Transverse colon (tissue), 4 donors: ENCODE measurements around the gene JCHAIN. TPM values are rescaled to one million over a fixed set of nuclear protein-coding genes. Genes with fewer than 3 reads are reported as not detected.
A peak's percentile ranks its signal among the peaks of the same experiment; 100 is the strongest.
"Not testable (repeated sequence)": the region's sequence is repeated elsewhere in the genome, so short reads cannot be mapped to it uniquely, and the experiment has no call there.

ENCODE experiments used
- DNase-seq: peaks from one replicate; pipeline ENCODE4 v3.0.0-alpha.2; 2019
- H3K27ac ChIP-seq, 4 donors: fragments of 200-600 bp; sonication (generic); 2 replicates each; pipeline ENCODE4 v1.5.1; 2016 to 2018; ENCODE audit warnings: inconsistent platforms in 4 of 4
- H3K27me3 ChIP-seq: fragments of 200-600 bp; sonication (generic); 2 replicates; pipeline ENCODE4 v1.5.1; 2017; ENCODE audit warnings: inconsistent platforms
- H3K36me3 ChIP-seq, 4 donors: fragments of 200-600 bp; sonication (generic); 2 replicates each; pipeline ENCODE4 v1.5.1; 2017 to 2019; ENCODE audit warnings: inconsistent platforms in 4 of 4
- H3K4me1 ChIP-seq, 4 donors: fragments of 200-600 bp; sonication (generic); 2 replicates each; pipeline ENCODE4 v1.5.1; 2017 to 2020; ENCODE audit warnings: inconsistent platforms in 4 of 4
- H3K4me3 ChIP-seq, 4 donors: fragments of 200-600 bp; sonication (generic); 1 replicate in 1 of 4; 2 replicates in 3 of 4; pipeline versions ENCODE4 v1.5.1 to v1.6.1; 2017 to 2019; ENCODE audit warnings: inconsistent platforms in 4 of 4
- H3K9me3 ChIP-seq, 2 donors: fragments of 200-600 bp; sonication (generic); 2 replicates each; pipeline ENCODE4 v1.5.1; 2017 to 2019; ENCODE audit warnings: inconsistent platforms in 2 of 2
- EP300 ChIP-seq: sonication (generic); formaldehyde crosslinking; IDR thresholded peaks from one replicate; pipeline ENCODE4 v1.6.1; 2017; ENCODE audit warnings: antibody characterized with exemption, low read depth
- POLR2A ChIP-seq: fragments of 450-650 bp; IDR thresholded peaks from one replicate; pipeline ENCODE4 v1.6.1; 2016; ENCODE audit warnings: antibody characterized with exemption, mild to moderate bottlenecking, moderate library complexity
- POLR2AphosphoS5 ChIP-seq, 3 donors: sonication (generic); formaldehyde crosslinking; IDR thresholded peaks; one replicate each; pipeline ENCODE4 v1.6.1; 2016; ENCODE audit warnings: antibody characterized with exemption in 3 of 3
- WGBS, 2 donors: methylation state at CpG; one replicate each; pipeline ENCODE4 v1.1.5; 2018; ENCODE audit warnings: low coverage in 1 of 2; 5-methylcytosine and 5-hydroxymethylcytosine counted together
- in situ Hi-C, 4 donors: fragments of 200-750 bp; cut with MboI; loops; one replicate each; pipeline versions ENCODE4 v1.15.0 to v1.15.1; 2017; ENCODE audit warnings: low sequenced_read_pairs in 3 of 4, low pct_ligation_motif_present in 1 of 4, low pct_unique_long_range_greater_than_20kb in 1 of 4
- intact Hi-C: fragments of 100-400 bp; cut with DNase I; formaldehyde crosslinking; loops from one replicate; pipeline ENCODE4 v1.15.1; 2023; ENCODE audit warnings: low total_unique reads
- total RNA-seq, 4 donors: library from RNA; depleted of rRNA; stranded (reverse); fragments of >200 nt; gene quantifications; one replicate each; pipeline ENCODE4 v1.1.0, GENCODE V29; 2016
- TF ChIP-seq, protein P1 (sequence below), 5 experiments: fragments of 200-600 bp in 3 of 5; fragments of 450-650 bp in 2 of 5; sonication (generic) in 3 of 5; IDR thresholded peaks; 1 replicate in 2 of 5; 2 replicates in 3 of 5; pipeline ENCODE4 v1.5.1; 2016 to 2017; ENCODE audit warnings: antibody characterized with exemption in 5 of 5, inconsistent platforms in 3 of 5, mild to moderate bottlenecking in 2 of 5, moderate library complexity in 1 of 5

The JCHAIN gene
- total RNA-seq, 4 donors from 2014 or later: 38.2 to 1,497 (median 176) TPM

DNA sequence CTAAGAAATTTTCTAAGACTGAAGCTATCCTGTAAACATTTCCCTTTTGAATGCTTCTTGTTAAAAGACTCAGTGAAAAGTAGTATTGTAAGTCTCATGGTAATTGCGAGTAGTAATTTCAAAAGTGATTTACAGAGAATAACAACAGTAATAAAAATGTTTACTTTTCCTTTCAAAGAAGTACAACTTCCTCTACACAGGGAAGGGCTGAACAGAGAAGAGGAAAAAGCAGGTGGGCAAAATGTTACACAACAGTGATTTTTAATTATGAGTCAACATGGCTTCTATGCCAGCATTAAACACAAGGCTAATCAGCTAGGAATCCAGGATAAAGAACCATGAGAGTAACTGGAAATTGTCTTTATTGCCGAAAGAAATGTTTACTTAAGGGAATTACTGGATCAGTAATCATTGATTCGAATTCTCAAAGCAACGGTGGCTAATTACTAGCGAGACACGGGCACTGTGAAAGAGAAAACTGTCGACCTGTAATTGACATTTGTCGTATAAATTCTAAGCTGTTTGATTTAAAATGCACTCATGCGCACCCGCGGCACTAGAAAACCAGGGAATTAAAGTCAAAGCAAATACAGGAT lies 37.4 kb upstream of the JCHAIN start:
- in situ Hi-C loops (no loop called here), intact Hi-C loops (loop anchor here (2.0 kb wide), 1 partner anchor 15 kb away; the partner anchor contains the start of gene UTP3)
- peak; percentile 18 for DNase-seq
- H3K27ac ChIP-seq: peak overlapping the region; percentile 93 to 99 (median 98)
- no peaks in the 10 kb centered on the region for H3K9me3 ChIP-seq
- H3K4me1 ChIP-seq: peaks cover 21 to 27% (median 25%) of the 10 kb centered on the region in 4 donors
- H3K4me3 ChIP-seq: peak overlapping the region; percentile 82 to 99 (median 91)
- 2 to 5% methylated on average over 11 of the region's 11 CpGs for WGBS, 2 donors
- H3K36me3 ChIP-seq: no peaks in the 10 kb centered on the region
- no peak for TF ChIP-seq EP300
- no peak for TF ChIP-seq POLR2A
- TF ChIP-seq, protein P1, sequence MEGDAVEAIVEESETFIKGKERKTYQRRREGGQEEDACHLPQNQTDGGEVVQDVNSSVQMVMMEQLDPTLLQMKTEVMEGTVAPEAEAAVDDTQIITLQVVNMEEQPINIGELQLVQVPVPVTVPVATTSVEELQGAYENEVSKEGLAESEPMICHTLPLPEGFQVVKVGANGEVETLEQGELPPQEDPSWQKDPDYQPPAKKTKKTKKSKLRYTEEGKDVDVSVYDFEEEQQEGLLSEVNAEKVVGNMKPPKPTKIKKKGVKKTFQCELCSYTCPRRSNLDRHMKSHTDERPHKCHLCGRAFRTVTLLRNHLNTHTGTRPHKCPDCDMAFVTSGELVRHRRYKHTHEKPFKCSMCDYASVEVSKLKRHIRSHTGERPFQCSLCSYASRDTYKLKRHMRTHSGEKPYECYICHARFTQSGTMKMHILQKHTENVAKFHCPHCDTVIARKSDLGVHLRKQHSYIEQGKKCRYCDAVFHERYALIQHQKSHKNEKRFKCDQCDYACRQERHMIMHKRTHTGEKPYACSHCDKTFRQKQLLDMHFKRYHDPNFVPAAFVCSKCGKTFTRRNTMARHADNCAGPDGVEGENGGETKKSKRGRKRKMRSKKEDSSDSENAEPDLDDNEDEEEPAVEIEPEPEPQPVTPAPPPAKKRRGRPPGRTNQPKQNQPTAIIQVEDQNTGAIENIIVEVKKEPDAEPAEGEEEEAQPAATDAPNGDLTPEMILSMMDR (IDR thresholded peaks at IDR 0.05): no peak
- peak in 1 of 3 donors; percentile 35 for TF ChIP-seq POLR2AphosphoS5 (IDR thresholded peaks at IDR 0.05)
- no peaks in the 10 kb centered on the region for H3K27me3 ChIP-seq

DNA sequence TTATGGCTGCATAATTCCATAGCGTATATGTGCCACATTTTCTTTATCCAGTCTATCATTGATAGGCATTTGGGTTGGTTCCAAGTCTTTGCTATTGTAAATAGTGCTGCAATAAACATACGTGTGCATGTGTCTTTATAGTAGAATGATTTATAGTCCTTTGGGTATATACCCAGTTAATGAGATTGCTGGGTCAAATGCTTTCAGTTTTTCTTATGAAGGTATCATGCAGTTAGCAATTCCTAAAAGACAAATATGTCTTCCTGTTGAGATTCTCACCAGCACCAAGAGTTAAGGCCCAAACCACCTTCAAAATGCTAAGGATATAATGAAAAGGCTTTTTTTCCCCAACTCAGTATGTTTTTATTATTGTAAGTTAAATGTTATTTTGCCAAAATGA lies 36.3 kb upstream of the JCHAIN start:
- peak in 1 of 3 donors; percentile 14 for TF ChIP-seq POLR2AphosphoS5 (IDR thresholded peaks at IDR 0.05)
- H3K4me3 ChIP-seq, DNase-seq, H3K9me3 ChIP-seq, in situ Hi-C loops, intact Hi-C loops, H3K36me3 ChIP-seq, H3K27me3 ChIP-seq: not testable (repeated sequence)
- 20 to 44% methylated on average over 1 to 2 of the region's 2 CpGs for WGBS, 2 donors
- Histone ChIP-seq H3K4me1 (peaks cover 21 to 27% (median 25%) of the 10 kb centered on the region in 4 donors), H3K27ac (peak overlapping the region in 1 of 4 donors; percentile 96)

DNA sequence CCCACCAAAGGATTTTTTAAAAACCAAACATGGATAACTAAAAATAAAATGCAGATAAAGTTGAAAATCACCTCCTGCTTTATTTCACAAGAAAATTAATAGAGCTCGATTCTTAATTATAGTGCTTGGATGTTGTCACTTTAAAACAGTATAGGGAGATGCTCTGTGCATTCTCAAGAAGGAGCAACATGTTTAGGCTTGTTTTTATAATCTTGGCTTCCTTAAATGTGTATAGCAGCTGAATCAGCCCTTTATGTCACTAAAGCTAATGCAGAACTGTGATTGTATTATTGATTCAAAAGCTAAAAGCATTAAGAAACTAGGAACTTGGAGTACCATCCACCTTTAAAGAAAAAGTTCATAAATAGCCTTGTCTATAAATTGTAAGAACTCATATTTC lies 35.0 kb upstream of the JCHAIN start:
- Histone ChIP-seq H3K27me3 (no peaks in the 10 kb centered on the region), H3K4me3 (no peak overlapping the region), H3K36me3 (no peaks in the 10 kb centered on the region), H3K9me3 (no peaks in the 10 kb centered on the region), H3K27ac (no peak overlapping the region), H3K4me1 (peaks cover 9 to 16% (median 14%) of the 10 kb centered on the region in 4 donors)
- in situ Hi-C loops: no loop called here
- intact Hi-C loops: no loop called here
- 91 to 92% methylated on average over 1 of the region's 1 CpG for WGBS, 2 donors
- no peak for DNase-seq
- TF ChIP-seq, protein P1 (IDR thresholded peaks at IDR 0.05): no peak
- TF ChIP-seq POLR2A: no peak
- TF ChIP-seq EP300: no peak
- no peak for TF ChIP-seq POLR2AphosphoS5 (IDR thresholded peaks at IDR 0.05)

DNA sequence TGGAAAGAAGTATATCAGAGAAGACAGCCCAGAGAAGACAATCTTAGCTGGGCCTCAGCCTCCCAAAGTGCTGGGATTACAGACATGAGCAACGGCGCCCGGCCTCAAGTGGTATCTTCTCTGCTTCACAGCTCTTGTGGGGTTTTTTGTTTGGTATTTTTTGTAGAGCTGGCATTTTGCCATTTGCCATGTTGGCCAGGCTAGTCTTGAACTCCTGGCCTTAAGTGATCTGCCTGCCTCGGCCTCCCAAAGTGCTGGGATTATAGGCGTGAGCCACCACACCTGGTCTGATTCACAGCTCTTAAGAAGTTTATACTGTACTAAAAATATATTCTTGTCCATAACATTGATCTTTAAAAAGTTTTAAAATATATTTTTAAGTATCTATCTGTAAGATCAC lies 34.4 kb upstream of the JCHAIN start:
- peaks cover 6 to 13% (median 11%) of the 10 kb centered on the region in 4 donors for H3K4me1 ChIP-seq
- H3K9me3 ChIP-seq: no peaks in the 10 kb centered on the region
- in situ Hi-C loops (no loop called here), intact Hi-C loops (no loop called here)
- no peak overlapping the region for H3K4me3 ChIP-seq
- DNase-seq: no peak
- no peak overlapping the region for H3K27ac ChIP-seq
- TF ChIP-seq POLR2A: no peak
- TF ChIP-seq POLR2AphosphoS5 (IDR thresholded peaks at IDR 0.05): no peak
- TF ChIP-seq, protein P1 (IDR thresholded peaks at IDR 0.05): no peak
- TF ChIP-seq EP300: no peak
- WGBS, 2 donors: 40 to 81% methylated on average over 2 to 5 of the region's 5 CpGs
- no peaks in the 10 kb centered on the region for H3K36me3 ChIP-seq
- H3K27me3 ChIP-seq: no peaks in the 10 kb centered on the region

DNA sequence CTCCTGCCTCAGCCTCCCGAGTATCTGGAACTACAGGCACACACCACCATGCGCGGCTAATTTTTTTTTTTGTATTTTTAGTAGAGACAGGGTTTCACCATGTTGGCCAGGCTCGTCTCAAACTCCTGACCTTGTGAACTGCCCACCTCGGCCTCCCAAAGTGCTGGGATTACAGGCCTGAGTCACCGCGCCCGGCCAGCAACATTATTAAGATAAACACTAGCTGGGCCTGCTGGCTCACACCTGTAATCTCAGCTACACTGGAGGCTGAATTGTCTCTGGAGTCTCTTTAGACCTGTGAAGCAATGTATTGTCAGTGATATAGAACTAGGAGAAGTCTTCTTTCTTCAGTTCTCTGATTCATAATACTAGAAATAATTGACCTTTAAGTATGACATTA lies 32.1 kb upstream of the JCHAIN start:
- not testable (repeated sequence) for H3K36me3 ChIP-seq

DNA sequence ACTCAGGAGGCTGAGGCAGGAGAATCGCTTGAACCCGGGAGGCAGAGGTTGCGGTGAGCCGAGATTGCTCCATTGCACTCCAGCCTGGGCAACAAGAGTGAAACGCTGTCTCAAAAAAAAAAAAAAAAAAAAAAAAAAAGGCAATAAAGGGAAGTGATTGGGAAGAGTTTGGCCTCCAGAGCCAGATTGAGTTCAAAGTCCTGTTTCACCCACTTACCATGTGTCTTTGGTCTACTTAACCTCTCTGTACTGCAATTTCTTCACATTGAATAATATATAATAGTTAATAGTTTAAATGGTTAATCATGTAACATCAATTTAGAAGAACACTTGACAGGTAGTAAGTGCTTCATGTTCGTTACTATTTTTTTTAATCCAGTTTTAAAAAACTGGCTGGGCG lies 28.3 kb upstream of the JCHAIN start:
- H3K27ac ChIP-seq, intact Hi-C loops, DNase-seq, H3K4me3 ChIP-seq, H3K36me3 ChIP-seq, H3K27me3 ChIP-seq, in situ Hi-C loops, H3K9me3 ChIP-seq: not testable (repeated sequence)
- H3K4me1 ChIP-seq: peaks cover 10 to 25% (median 19%) of the 10 kb centered on the region in 4 donors
- WGBS, 2 donors: 84 to 91% methylated on average over 2 to 7 of the region's 7 CpGs

More for the DNA sequence above, 32.1 kb upstream of the JCHAIN start:
- H3K27me3 ChIP-seq, H3K9me3 ChIP-seq, H3K27ac ChIP-seq, in situ Hi-C loops, H3K4me3 ChIP-seq, DNase-seq, intact Hi-C loops: not testable (repeated sequence)
- 72 to 95% methylated on average over 3 to 8 of the region's 8 CpGs for WGBS, 2 donors
- H3K4me1 ChIP-seq: peaks cover under 1 to 12% (median 8%) of the 10 kb centered on the region in 4 donors
